IPS-NIHi7 (cell line): Measurements from ENCODE around the gene DGKK.
"Not testable (repeated sequence)": the region's sequence is repeated elsewhere in the genome, so short reads cannot be mapped to it uniquely, and the experiment has no call there.

Experiments
- DNase-seq: peaks from one replicate; pipeline ENCODE4 v3.0.0; 2012; ENCODE audit warnings: mixed read lengths; ENCODE audit errors: extremely low spot score

Gene DGKK

DNA sequence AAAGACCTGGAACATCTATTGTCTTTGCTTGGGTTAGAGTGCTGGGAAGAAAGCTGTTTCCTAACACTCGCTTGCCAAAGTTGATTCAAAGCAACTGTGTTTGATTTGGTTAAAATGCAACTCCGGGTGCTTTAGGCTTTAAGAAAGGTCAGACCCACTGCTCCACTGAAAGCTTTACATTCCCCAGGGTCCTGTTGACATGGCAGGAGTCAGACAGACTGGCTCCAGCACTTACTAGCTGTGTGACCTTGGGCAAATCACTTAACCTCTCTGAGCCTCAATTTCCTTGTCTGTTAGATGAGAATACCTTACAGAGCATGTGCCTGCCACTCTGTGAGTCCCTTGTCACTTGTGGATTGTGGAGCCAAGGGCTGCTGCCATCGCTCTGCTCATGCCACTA is 39.0 kb downstream of the DGKK start:
- no peak for DNase-seq

DNA sequence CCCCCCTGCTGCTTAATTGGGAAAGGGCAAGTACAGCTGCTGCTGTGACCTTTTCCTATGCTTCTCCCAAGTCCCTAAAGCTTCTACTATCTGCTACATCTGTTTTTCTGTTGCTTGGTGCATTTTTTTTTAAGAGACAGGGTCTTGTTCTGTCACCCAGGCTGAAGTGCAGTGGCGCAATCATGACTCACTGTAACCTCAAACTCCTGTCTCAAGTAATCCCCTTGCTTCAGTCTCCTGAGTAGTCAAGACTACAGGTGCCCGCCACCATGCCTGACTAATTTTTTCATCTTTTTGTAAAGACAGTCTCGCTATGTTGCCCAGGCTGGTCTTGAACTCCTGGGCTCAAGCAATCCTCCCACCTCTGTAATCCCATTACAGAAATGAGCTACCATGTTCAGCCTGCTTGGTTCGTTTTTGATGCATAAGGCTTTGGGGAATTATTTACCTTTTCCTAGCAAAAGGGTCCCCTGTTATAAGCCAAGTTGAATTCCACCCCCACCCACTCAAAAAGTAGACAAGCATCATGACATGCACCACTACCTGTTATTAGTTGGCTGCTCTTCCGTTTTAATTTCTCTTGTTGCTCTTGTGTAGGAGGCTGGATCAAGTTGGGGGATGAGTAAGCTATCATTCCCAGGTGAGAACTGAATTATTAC is 39.6 kb downstream of the DGKK start:
- no peak for DNase-seq

DNA sequence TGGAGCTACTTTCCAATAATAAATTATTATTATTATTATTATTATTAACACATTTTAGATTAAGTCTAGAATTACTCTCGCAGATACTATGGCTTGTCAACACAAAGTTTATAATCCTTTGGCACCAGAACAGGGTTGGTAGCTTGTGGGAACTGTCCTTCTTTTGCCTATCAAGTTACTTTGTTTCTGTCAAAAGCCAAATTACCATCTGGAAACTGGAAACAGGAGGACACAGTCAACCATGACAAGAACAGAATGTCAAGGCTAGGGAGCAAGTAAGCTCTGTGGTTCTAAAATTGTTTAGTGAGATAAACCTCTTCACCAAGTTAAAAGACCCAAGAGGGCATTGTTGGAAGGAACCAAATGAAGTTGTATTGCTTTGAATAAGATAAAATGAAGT is 42.5 kb downstream of the DGKK start:
- DNase-seq: no peak

DNA sequence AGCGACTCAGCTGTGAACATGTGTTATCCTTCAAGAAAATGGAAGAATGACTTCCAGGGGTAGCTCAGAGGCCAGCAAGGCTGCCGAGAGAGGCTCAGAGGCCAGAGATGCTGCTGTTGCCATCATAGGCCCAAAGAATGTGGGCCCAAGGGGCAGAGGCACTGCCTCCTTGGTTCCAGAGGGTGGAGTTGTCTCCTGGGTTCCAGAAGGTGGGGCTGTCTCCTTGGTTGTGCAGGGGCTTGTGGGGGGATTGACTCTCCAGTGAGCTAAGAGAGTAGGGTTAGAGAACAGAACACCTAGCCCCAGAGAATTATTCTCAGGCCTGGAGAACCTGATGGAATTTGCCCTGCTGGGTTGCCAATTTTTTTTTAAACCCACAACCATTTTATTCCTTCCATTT is 62.6 kb downstream of the DGKK start:
- peak; percentile 57 for DNase-seq

- DNase-seq: no peak
Measured at GRCh38 chrX:50403903-50404302, 66.7 kb downstream of the DGKK start.

DNA sequence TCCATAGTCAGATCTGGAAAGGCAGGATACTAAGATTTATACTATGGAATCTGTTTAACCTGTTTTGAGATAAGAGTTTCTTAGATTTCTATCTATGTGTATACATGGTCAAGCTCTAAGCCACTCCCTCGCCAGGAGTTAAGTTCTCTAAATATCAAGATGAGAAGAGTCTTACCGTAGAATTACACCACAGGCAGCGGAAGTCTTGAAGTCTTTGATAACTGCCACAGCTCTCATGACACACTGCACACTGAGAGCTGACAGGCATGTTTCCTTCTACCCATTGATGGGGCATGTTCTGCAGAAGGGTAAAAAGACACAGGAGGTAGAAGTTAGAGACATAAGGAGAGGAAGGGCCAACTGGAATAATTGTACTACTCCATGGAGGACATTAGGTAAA is 67.7 kb downstream of the DGKK start:
- DNase-seq: no peak

GRCh38 chrX:50393902-50394301 is 76.7 kb downstream of the DGKK start:
- no peak for DNase-seq

- no peak for DNase-seq
Measured at GRCh38 chrX:50386520-50386919, 84.1 kb downstream of the DGKK start.

DNA sequence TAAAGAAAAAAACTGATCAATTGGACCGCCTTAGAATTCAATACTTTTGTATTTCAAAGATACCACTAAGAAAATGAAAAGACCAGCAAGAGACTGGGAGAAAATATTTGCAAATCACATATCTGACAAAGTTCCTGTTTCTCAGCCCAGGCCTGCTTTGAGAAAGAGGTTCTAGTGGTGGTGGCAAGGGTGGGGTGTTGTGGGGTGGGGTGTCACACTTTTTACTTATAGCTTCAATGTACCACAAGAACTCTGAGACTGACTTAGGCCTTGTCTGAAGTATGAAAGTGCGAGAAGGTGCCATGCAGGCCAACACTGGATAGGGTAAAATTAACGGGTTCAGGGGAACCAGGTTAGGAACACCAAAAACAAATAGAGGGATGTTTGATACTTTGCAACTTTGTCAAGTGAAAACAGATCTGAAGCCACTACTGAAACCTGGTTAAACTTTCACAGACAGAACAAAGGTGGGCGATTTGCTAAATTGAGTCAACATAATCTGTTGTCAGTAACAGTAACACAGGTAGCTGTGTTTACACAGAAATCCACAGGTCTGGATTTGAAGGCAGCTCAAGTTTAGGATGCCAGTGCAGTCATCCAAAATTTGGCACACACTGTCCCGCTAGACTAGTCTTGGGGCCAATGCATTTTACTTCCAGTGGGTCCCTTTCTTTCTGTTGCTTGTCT is 88.8 kb downstream of the DGKK start:
- no peak for DNase-seq

GRCh38 chrX:50375481-50376267 is 95.0 kb downstream of the DGKK start:
- no peak for DNase-seq

DNA sequence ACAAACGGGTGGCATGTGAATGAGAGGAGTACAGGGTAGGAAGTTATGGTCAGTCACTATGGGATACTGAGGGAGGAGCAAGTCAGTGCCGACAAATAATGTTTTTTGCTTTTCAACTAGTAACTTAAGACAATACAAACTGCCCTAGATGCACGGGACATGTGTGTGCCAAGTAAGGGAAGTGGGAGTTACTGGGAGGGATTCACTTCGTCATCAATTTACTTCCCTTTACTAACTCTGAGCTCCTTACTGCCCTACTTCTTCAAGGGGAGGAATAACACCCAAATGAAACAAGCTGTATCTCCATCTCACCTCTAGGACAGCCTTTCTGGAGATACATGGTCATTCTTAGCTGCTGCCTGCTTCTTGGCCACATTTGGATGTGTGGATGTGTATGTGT is 97.7 kb downstream of the DGKK start:
- DNase-seq: no peak

DNA sequence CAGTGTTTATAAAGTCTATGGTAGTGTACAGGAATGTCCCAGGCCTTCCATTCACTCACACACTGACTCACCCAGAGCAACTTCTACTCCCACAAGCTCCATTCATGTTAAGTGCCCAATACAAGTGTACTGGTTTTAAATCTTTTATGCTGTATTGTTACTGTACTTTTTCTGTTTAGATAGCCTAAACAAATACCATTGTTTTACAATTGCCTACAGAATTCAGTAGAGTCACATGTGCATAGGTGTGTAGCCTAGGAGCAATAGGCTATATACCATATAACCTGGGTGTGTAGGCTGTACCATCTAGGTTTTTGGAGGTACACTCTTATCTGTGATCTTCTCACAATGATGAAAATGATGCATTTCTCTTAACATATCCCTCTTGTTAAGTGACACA is 126.7 kb downstream of the DGKK start:
- no peak for DNase-seq

DNA sequence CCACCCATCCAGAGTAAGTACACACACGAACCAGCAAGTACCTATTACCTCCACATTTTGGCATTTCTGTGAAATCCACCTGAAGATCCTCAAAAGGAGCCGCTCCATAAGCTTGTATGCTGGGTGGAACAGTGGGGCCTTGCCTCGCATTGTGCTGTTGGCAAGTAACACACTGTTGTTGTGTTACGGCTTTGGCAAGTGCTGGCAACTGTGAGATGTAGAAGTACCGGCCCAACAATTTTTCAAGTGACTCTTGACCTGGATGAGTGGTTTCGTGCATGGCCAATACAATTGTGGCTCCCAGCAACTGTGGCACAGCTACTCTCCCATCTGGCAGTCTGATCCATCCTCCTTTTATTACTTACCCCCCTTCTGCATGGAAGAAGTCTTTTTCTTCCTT is 137.3 kb downstream of the DGKK start:
- DNase-seq: no peak

DNA sequence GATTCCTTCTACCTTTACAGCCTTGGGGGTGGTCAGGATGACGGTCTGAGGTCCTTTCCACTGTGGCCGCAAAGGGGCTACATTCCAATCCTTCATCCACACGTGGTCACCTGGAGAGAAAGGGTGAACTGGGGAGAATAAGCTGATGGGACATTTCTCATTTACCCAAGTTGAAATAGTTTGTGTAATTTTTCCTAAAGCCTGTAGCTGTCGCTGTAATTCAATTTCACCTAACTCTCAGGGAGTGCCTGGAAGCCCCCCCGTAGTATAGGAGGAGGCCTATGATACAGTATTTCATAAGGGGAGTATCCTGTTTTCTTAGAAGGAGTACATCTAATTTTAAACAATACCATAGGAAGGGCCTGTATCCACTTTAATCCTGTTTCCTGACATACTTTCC is 138.0 kb downstream of the DGKK start:
- DNase-seq: not testable (repeated sequence)

DNA sequence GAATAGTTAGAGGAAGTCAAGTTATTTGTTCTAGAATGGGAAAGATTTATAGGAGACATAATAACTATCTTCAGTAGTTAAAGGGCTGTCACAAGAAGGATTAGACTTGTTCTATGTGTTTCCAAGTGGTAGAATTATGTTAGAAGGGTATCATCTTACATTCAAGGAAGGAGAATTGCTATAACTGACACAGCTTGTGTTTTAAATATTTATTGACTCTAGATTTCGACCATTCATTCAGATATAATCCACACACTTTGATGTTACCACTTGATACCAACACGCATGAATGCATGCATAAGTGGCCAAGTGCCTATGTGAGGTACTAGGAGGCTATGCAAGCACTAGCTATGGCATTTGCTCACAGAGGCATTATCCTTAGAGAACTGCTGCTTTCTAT is 143.4 kb downstream of the DGKK start:
- DNase-seq: no peak
